ENCODE results near the gene CRYBB1.

GRCh38 chr22:26648011-26648497, 30.2 kb upstream of the CRYBB1 start:
- TF ChIP-seq CTCF (IDR thresholded peaks at IDR 0.05) (no peak), POLR2A (IDR thresholded peaks at IDR 0.05) (no peak)
